ENCODE results near the gene EPAS1.

The EPAS1 gene

GRCh38 chr2:46296840-46297545, at the start of gene EPAS1:
TSS of gene EPAS1 (plus strand) at chr2:46297407. CDS start at chr2:46297912, 505 bp downstream.
- peak within 1 kb of the TSS; percentile 47; the same call in 1 of the 2 replicates for H3K27ac ChIP-seq

GRCh38 chr2:46248171-46248570, 49.0 kb upstream of the EPAS1 start:
- TF ChIP-seq CTCF (conservative IDR thresholded peaks at IDR 0.05) (no peak), ZFX (IDR thresholded peaks at IDR 0.05) (no peak)
- no peak overlapping the region for H3K27ac ChIP-seq

More at GRCh38 chr2:46296840-46297545, at the start of gene EPAS1:
- TF ChIP-seq CTCF (conservative IDR thresholded peaks at IDR 0.05) (no peak), ZFX (IDR thresholded peaks at IDR 0.05) (no peak)

DNA sequence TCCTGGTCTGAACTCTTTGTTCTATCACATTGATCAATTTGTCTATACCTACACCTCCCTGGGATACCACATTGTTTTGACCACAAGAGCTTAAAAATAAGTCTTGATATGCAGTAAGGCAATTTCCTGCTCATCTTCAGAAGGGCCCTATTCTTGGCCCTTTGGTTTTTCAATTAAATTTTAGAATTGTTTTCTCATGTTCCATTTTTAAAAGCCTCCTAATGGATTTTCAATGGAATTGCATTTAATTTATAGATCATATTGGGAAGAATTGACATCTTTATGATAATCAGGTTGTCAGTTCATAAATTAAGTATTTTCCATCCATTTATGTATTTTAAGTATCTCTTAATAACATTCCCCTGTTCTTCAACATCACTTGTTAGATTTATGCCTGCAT, 47.6 kb upstream of the EPAS1 start:
- no peak for TF ChIP-seq ZFX (IDR thresholded peaks at IDR 0.05)
- no peak; the same call in 1 of the 2 replicates for TF ChIP-seq CTCF (conservative IDR thresholded peaks at IDR 0.05)
- no peak overlapping the region for H3K27ac ChIP-seq

- H3K27ac ChIP-seq = no peak overlapping the region
- no peak for TF ChIP-seq ZFX (IDR thresholded peaks at IDR 0.05)
Measured at GRCh38 chr2:46252891-46253659, 44.1 kb upstream of the EPAS1 start.

GRCh38 chr2:46254474-46254873, 42.7 kb upstream of the EPAS1 start:
- no peak overlapping the region for H3K27ac ChIP-seq
- TF ChIP-seq ZFX (IDR thresholded peaks at IDR 0.05) (no peak), CTCF (conservative IDR thresholded peaks at IDR 0.05) (no peak)

GRCh38 chr2:46256563-46257142, 40.6 kb upstream of the EPAS1 start:
- no peak overlapping the region for H3K27ac ChIP-seq
- TF ChIP-seq ZFX (IDR thresholded peaks at IDR 0.05) = no peak
- no peak for TF ChIP-seq CTCF (conservative IDR thresholded peaks at IDR 0.05)

DNA sequence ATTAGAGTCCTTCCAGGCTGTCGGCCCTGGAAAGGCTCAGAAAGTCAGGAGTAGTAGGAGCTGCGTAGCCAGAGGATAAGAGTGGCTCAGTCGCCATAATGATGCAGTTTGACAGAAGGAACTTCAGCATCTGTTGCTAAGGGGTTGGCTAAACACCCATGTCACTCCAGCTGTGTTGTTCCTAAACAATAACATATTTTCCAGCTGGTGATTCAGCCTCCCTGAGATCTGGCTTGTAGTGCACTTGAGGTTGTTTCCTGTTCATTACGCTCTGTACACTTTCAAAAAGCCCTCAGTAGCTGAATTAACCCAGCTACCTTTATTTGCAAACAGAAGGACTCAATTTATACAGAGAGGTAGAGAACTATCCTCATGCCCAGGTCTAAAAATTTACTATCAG, 39.7 kb upstream of the EPAS1 start:
- no peak overlapping the region for H3K27ac ChIP-seq
- TF ChIP-seq CTCF (conservative IDR thresholded peaks at IDR 0.05) (no peak), ZFX (IDR thresholded peaks at IDR 0.05) (no peak)
